ENCODE measurements around the gene GPR179.
"Not testable (repeated sequence)": the region's sequence is repeated elsewhere in the genome, so short reads cannot be mapped to it uniquely, and the experiment has no call there.

The GPR179 gene

GRCh38 chr17:38320482-38320881 lies 23.3 kb downstream of the GPR179 start:
- DNase-seq: no peak

DNA sequence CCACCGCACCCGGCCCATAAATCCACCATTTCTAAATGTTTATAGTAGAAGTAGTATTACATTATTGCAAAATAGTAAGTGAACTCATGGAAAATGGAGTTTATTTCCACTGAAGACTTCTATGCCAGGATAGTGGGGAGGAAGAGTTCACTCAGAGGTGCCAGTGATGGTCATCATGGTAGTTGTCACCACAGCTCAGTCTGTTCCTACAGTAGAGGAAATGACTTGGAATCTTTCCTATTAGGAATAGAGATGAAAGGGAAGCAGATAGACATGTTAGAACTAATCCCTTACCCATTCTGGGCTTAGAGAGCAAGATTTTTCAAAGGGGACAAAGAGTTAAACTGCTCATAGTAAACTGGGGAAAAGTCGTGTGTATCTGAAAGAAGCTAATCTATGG lies 26.7 kb downstream of the GPR179 start:
- no peak for DNase-seq

- no peak for DNase-seq
Measured at GRCh38 chr17:38315497-38315896, 28.3 kb downstream of the GPR179 start.

- DNase-seq: peak; percentile 97
Measured at GRCh38 chr17:38296834-38297517, 46.8 kb downstream of the GPR179 start, which contains the start of gene MRPL45. Gene MRPL45, plus strand, starts transcription at chr17:38297168. Its CDS starts 16 bp downstream, at chr17:38297184.

- not testable (repeated sequence) for DNase-seq
Measured at GRCh38 chr17:38295602-38296365, 48.0 kb downstream of the GPR179 start.

DNA sequence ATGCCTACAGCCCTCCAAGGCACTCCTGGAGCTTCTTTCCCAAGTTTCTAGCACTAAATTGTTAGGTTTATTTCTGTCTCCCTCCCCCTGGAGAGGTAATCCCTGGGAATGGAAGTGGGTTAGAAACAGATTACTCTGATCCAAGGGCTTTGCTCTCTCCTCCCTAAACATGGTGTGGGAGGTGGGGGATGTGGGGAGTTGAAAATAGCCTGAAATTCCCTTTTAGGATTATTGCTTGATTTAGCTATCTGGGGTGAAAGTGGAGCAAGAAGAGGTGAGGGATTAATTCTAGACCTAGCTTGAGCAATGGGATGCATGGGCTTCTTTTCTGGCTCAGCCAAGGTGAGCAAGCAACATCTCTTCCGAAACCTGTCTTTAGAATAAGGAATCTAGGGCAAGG lies 54.0 kb downstream of the GPR179 start:
- not testable (repeated sequence) for DNase-seq

DNA sequence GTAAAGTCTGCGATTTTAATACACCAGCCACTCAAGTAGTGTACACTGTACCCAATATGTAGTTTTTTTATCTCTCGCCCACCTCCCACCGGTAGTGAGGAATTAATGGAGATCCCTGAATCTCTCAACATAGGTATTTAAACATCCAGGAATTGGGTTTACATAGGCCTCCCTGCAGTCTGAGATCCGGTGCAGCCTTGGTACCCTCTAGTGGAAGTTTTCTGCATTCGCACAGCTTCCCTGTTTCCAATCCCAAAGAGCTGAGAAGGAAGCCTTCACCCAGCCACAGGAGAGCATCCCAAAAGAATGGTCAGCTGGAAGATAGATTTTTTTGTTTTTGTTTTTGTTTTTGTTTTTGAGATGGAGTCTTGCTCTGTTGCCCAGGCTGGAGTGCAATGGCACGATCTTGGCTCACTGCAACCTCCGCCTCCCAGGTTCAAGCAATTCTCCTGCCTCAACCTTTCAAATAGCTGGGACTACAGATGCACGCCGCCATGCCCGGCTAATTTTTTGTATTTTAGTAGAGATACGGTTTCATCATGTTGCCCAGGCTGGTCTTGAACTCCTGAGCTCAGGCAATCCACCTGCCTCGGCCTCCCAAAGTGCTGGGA lies 55.4 kb downstream of the GPR179 start:
- DNase-seq: not testable (repeated sequence)

DNA sequence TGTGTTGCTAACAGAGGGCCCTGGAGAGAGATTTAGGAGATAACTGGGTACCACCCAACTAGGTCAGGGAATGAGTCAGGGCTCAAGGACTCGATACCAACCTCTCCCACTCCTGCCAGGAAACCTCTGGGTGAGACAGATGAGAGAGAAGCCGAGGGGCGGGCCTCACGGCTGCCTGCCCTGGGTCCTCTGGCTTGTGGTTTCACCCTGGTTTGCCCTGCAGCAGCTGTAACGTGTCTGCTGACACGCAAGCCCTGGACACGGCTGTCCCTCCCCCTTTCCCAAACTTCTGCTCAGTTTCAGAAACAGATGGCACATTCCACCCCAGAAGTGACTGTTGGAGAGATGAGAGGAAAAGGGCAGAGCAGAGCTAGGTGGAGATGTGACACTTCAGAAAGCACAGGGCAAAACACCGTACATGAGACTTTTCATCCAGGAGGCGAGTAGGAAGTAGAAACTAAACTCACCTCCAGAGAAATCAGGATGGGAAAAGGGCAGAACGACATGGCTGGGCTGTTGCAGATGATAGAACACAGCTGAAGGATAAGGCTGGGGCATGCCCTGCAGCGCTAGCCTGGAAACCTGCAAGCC lies 57.2 kb downstream of the GPR179 start:
- peak; percentile 28 for DNase-seq

- DNase-seq: not testable (repeated sequence)
Measured at GRCh38 chr17:38285994-38286393, 57.8 kb downstream of the GPR179 start.
